Suprapubic skin (tissue), 3 donors: Measurements from ENCODE around the gene PLCL1.

Experiments used
- EP300 ChIP-seq: sonication (generic); formaldehyde crosslinking; IDR thresholded peaks from one replicate; pipeline ENCODE4 v1.6.1; 2017; ENCODE audit warnings: antibody characterized with exemption
- POLR2A ChIP-seq, 2 donors: fragments of 450-650 bp; IDR thresholded peaks; one replicate each; pipeline ENCODE4 v1.6.1; 2017; ENCODE audit warnings: antibody characterized with exemption in 2 of 2, mild to moderate bottlenecking in 2 of 2, moderate library complexity in 2 of 2
- TF ChIP-seq, protein P1 (sequence below), 2 donors: fragments of 200-600 bp in 1 of 2; fragments of 450-650 bp in 1 of 2; sonication (generic) in 1 of 2; IDR thresholded peaks; one replicate each; pipeline ENCODE4 v1.5.1; 2016 to 2019; ENCODE audit warnings: antibody characterized with exemption in 2 of 2, mild to moderate bottlenecking in 1 of 2, moderate library complexity in 1 of 2

DNA sequence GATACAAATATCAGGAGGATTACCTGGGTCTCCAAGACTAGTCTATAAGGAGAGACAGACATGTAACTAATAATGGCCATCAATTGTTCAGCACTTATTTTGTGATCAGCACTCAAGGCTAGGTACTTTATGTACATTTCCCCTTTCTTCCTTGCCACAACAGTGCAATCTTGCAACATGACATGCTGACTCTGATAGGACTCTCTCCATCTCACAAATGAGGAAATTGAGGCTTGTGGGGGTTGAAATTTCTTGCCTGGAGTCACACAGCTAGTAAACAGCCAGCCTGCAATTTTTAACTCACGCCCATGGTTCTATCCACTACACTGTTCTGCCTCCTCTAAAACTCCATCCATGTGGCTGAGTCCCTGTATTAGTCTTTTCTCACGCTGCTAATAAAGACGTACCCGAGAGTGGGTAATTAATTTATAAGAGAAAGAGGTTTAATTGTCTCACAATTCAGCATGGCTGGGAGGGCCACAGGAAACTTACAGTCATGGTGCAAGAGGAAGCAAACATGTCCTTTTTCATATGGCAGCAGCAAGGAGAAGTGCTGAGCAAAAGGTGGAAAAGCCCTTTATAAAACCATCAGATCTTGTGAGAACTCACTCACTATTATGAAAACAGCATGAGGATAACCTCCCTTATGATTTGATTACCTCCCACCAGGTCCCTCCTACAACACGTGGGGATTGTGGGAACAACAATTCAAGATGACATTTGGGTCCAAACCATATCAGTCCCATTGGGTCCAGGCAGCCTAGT lies 302.4 kb downstream of the PLCL1 start:
- TF ChIP-seq, protein P1, sequence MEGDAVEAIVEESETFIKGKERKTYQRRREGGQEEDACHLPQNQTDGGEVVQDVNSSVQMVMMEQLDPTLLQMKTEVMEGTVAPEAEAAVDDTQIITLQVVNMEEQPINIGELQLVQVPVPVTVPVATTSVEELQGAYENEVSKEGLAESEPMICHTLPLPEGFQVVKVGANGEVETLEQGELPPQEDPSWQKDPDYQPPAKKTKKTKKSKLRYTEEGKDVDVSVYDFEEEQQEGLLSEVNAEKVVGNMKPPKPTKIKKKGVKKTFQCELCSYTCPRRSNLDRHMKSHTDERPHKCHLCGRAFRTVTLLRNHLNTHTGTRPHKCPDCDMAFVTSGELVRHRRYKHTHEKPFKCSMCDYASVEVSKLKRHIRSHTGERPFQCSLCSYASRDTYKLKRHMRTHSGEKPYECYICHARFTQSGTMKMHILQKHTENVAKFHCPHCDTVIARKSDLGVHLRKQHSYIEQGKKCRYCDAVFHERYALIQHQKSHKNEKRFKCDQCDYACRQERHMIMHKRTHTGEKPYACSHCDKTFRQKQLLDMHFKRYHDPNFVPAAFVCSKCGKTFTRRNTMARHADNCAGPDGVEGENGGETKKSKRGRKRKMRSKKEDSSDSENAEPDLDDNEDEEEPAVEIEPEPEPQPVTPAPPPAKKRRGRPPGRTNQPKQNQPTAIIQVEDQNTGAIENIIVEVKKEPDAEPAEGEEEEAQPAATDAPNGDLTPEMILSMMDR (IDR thresholded peaks at IDR 0.05) = no peak
- no peak for TF ChIP-seq EP300
- no peak for TF ChIP-seq POLR2A (IDR thresholded peaks at IDR 0.05)
